ENCODE results near the gene NTN4. TPM values are rescaled to one million over a fixed set of nuclear protein-coding genes. Genes with fewer than 3 reads are reported as not detected.

NTN4 gene
- total and polyA plus RNA-seq, 8 donors: 14.6 to 63.9 (median 21.1) TPM

GRCh38 chr12:95796982-95797289 lies 6.4 kb upstream of the NTN4 start:
- Histone ChIP-seq H3K27ac (no peak overlapping the region), H3K4me1 (peaks cover 1 to 5% (median 1%) of the 10 kb centered on the region in 3 donors), H3K9me3 (no peaks in the 10 kb centered on the region), H3K4me3 (no peak overlapping the region), H3K27me3 (no peaks in the 10 kb centered on the region), H3K36me3 (no peaks in the 10 kb centered on the region)
- FAIRE-seq (no peak), DNase-seq (no peak), ATAC-seq (peak in 2 of 4 donors; percentile 31 to 52)
- no peak for TF ChIP-seq CTCF (IDR thresholded peaks at IDR 0.05)
- 66 to 74% methylated on average over 2 of the region's 2 CpGs for WGBS, 2 donors
- intact Hi-C loops (cut with DNase I): no loop called here

GRCh38 chr12:95796225-95796981 lies 5.8 kb upstream of the NTN4 start:
- Histone ChIP-seq H3K36me3 (no peaks in the 10 kb centered on the region), H3K4me3 (no peak overlapping the region), H3K27me3 (no peaks in the 10 kb centered on the region), H3K27ac (no peak overlapping the region), H3K4me1 (no peaks in the 10 kb centered on the region), H3K9me3 (no peaks in the 10 kb centered on the region)
- WGBS, 2 donors: 90% methylated on average over 4 of the region's 4 CpGs
- ATAC-seq (peak in 1 of 4 donors; percentile 26), DNase-seq (no peak), FAIRE-seq (no peak)
- TF ChIP-seq CTCF (IDR thresholded peaks at IDR 0.05): no peak
- intact Hi-C loops (cut with DNase I): no loop called here

GRCh38 chr12:95790917-95791849 lies 619 bp upstream of the NTN4 start:
- FAIRE-seq (no peak), DNase-seq (peak in 5 of 6 donors; percentile 39 to 80 (median 52)), ATAC-seq (peak; percentile 19 to 55 (median 41))
- Histone ChIP-seq H3K27ac (peak overlapping the region; percentile 58 to 92 (median 73)), H3K36me3 (no peaks in the 10 kb centered on the region), H3K4me3 (peak overlapping the region; percentile 71 to 85 (median 78)), H3K27me3 (no peaks in the 10 kb centered on the region), H3K9me3 (peaks cover 0 to 4% (median 0%) of the 10 kb centered on the region in 4 donors), H3K4me1 (peaks cover 5 to 17% (median 10%) of the 10 kb centered on the region in 3 donors)
- intact Hi-C loops (cut with DNase I): no loop called here
- WGBS, 2 donors: 1 to 2% methylated on average over 38 to 49 of the region's 49 CpGs
- TF ChIP-seq CTCF (IDR thresholded peaks at IDR 0.05): no peak

- intact Hi-C loops (cut with DNase I): no loop called here
- peak; percentile 60 to 85 (median 72) for DNase-seq
- Histone ChIP-seq H3K27me3 (no peaks in the 10 kb centered on the region), H3K4me1 (peaks cover 5 to 17% (median 10%) of the 10 kb centered on the region in 3 donors), H3K9me3 (peaks cover 0 to 4% (median 0%) of the 10 kb centered on the region in 4 donors), H3K36me3 (no peaks in the 10 kb centered on the region), H3K27ac (peak overlapping the region; percentile 69 to 92 (median 82)), H3K4me3 (peak overlapping the region; percentile 71 to 85 (median 78))
- WGBS, 2 donors: 6 to 9% methylated on average over 39 of the region's 39 CpGs
- peak; percentile 42 to 66 (median 62) for ATAC-seq
- FAIRE-seq: no peak
- TF ChIP-seq CTCF (IDR thresholded peaks at IDR 0.05): no peak
Observed at GRCh38 chr12:95789126-95790032, 1.2 kb downstream of the NTN4 start.

Measured in pancreas (tissue), 10 donors.